Measurements from ENCODE around the gene MAP3K7.

DNA sequence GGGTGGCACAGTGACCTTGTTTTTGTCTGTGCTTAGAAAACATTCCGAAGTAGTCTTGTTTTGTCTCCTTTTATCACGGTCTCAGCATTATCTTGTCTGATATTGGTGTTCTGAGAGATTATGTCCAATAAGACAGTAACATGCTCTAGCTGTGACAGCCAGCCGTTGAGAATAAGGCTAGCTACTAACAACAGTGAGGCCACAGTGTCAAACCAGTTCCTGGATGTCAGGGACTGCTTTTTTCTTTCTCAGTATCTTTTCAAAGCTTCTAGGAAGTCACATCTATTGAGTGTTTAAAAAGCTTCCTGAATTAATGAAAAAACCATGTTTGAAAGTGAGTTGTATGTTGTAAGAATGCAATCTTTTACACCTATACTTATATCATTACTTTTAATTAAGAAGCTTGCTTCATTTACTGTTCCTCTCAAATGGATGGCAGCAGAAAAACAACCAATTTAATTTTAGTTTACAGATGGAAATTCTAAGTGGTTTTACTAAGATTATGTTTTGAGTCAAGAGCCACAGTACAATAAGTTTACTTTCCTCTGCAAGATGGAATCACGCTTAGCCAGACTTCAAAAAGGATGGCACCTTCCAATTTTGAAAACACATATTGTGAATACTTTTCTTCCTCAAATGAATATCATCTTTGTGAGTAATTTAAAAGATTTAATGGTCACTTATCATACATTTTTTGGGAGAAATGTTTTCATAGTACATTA, 53.1 kb downstream of the MAP3K7 start:
- TF ChIP-seq, protein P1, sequence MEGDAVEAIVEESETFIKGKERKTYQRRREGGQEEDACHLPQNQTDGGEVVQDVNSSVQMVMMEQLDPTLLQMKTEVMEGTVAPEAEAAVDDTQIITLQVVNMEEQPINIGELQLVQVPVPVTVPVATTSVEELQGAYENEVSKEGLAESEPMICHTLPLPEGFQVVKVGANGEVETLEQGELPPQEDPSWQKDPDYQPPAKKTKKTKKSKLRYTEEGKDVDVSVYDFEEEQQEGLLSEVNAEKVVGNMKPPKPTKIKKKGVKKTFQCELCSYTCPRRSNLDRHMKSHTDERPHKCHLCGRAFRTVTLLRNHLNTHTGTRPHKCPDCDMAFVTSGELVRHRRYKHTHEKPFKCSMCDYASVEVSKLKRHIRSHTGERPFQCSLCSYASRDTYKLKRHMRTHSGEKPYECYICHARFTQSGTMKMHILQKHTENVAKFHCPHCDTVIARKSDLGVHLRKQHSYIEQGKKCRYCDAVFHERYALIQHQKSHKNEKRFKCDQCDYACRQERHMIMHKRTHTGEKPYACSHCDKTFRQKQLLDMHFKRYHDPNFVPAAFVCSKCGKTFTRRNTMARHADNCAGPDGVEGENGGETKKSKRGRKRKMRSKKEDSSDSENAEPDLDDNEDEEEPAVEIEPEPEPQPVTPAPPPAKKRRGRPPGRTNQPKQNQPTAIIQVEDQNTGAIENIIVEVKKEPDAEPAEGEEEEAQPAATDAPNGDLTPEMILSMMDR (conservative IDR thresholded peaks at IDR 0.05; ENCODE audit: low read depth, low read length), result no peak
- TF ChIP-seq EZH2 (IDR thresholded peaks at IDR 0.05; ENCODE audit: low read length, unreplicated experiment), result no peak
- TF ChIP-seq EZH2phosphoT487 (IDR thresholded peaks at IDR 0.05; ENCODE audit: borderline replicate concordance, low read length), result no peak
